GM18907 (cell line): ENCODE measurements around the gene SFMBT1.

Experiments used
- ATAC-seq: cut with Tn5 transposase; IDR thresholded peaks from one replicate; pipeline ENCODE4 v1.9.1; 2021; ENCODE audit warnings: mild to moderate bottlenecking, moderate library complexity; ENCODE audit not compliant: unreplicated experiment

SFMBT1 gene, protein sequence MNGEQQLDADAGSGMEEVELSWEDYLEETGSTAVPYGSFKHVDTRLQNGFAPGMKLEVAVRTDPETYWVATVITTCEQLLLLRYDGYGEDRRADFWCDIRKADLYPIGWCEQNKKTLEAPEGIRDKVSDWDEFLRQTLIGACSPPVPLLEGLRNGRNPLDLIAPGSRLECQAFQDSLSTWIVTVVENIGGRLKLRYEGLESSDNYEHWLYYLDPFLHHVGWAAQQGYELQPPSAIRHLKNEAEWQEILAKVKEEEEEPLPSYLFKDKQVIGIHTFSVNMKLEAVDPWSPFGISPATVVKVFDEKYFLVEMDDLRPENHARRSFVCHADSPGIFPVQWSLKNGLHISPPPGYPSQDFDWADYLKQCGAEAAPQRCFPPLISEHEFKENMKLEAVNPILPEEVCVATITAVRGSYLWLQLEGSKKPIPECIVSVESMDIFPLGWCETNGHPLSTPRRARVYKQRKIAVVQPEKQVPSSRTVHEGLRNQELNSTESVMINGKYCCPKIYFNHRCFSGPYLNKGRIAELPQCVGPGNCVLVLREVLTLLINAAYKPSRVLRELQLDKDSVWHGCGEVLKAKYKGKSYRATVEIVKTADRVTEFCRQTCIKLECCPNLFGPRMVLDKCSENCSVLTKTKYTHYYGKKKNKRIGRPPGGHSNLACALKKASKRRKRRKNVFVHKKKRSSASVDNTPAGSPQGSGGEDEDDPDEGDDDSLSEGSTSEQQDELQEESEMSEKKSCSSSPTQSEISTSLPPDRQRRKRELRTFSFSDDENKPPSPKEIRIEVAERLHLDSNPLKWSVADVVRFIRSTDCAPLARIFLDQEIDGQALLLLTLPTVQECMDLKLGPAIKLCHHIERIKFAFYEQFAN

DNA sequence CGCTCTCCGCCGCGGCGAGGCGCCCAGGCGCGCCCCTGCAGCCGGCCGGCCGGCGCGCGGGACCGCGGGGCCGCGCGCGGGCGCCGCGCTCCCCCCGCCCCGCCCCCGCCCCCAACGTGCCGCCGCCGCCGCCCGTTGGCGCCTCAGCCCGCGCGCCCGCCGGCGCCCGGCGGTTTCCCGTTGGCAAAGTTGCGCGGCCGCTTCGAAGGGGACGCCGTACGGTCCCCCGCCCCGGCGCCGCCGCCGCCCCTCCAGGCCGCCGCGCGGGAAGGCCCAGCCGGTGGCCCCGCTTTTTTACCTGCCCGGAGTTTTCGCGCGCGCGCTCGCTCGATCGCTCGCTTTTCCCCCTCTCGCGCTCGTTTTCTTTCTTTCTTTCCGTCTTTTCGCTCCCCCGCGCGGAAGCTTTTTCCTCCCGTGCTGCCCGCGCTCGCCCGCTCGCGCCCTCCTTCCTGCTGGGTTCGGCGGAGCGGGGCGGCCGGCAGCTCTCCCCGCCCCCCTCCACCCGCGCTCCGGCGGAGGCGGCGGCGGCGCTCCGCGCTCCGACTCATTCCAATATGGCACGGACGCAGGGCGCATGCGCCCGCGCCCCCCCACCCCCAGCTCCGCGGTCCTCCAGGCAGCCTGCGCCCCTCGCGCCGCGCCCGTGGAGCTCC is at the start of gene SFMBT1:
TSS of gene SFMBT1 (minus strand) at position 556 of the 653 bp plus-strand sequence. CDS start 76,945 bp downstream, outside the sequence.
- peak; percentile 44 for ATAC-seq

GRCh38 chr3:53092942-53093341 is 47.1 kb upstream of the SFMBT1 start:
- no peak for ATAC-seq

DNA sequence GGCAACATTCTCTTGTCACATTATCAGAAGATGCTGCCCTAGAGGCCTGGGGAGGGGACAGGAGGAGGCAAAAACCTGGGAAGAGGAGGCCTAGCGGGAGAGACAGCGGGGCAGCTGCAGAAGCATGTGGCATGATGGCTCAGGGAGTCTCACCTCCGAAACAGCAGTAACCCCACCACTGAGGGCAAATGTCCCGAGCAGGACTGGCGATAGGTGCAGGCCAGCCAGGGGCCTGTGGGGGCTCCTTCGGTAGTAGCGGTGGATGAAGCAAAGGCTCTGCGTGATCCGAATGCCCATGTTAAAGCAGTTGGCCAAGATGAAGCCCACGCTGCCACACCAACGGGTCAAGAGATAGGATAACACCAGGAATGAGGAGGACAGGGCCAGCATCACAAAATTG is 46.3 kb upstream of the SFMBT1 start:
- ATAC-seq = no peak

DNA sequence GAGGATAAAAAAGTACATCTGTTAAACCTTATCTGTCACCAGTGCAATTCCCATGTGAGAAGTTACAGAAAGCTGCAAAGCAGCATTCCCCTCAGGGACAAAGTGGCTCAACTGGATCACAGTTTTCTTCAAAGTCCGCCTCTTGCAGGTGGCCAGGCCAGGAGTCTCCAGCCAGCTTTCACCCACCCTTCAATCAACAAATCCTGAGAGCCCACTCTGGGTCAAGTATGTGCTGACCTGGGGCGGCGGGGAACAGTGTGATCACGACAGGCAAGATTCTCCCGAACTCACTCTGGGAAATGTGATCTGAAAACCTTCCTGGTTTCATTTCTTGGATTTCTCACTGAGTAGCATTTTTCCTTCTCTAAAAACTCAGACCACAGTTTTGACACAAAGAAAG is 45.1 kb upstream of the SFMBT1 start:
- ATAC-seq = no peak

DNA sequence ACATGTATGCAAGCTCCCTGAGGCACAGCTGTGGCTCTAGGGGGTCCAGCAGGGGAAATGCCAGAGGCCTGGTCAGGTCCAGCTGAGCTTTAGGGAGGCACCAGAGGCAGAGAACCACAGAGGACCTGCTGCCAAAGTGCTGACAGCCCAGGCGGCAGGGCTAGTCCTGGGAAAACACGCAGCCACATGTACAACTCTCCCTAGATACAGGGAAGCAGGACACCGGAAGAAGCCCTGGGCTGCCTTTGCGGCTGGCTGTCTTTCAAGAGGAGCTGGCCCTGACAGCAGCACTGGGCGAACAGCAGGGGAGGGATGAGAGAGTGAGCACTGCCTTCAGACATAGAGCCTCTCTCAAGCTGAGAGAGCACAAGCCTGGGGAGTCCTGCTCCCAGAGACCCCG is 43.6 kb upstream of the SFMBT1 start:
- no peak for ATAC-seq

DNA sequence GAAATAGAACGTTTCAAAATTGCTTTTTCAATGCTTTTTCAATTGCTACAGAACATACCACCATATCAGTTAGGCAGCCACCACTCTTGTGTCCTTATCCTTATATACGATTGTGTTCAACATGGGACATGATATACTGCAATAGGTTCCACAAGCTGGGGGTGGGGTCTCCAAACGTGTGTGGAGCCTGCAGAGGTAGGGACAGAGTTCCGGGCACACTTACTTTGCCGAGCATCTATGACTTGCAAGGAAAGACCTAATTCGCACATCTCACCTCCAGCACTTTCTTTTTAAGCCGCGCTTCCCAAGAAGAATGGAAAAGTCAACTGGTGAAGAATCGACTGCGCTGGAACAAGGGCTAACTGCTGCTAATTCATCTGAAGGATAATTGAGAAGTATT is 39.6 kb upstream of the SFMBT1 start:
- no peak for ATAC-seq

DNA sequence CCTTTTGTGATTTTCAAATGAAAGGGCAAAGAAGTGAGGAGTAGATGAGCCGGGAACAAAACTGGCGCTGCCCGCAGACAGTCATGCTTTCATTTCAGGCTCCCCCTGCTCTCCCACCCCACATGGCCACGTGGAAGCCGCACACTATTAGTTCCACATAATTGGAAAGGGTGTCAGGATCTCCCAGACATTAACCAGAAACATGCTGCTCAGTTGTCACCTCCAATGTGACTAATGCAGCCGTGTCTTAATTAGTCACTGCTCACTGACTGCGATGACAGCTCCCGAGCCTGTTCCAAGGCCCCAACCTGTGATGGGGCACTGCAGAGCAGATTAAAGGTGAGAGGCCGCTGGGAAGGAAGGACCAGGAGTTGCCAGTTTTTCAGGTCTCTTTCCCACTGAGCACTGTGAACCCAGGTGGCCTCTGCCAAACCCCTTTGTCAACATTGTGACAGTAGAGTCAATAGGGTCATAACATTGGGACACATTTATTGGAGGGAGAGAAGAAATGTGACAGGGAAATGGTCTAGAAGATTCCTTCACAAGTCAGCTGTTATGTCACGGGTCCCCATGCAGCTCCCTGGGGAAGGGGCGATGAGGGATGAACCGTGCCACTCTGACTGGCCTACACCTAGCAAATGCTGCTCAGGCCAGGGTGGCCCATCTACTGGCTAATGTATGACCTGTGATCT is 38.6 kb upstream of the SFMBT1 start:
- ATAC-seq = no peak

DNA sequence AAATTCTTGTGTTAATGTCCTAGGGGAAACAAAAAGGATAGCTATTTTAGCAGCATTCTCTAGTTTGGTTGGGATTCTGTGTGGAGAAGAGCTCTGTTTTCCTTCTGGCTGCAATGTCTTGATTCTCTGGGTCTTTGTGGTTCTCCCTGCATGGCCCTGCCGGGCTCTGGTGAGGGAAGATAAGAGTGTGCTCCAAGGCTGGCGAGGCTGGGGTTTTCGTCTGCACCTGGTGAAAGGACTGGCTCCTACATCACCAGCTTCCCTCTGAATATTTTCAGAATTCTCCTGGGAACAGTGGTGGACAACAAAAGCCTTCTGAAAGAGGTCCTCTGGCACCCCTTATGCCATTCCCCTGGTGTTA is 38.1 kb upstream of the SFMBT1 start:
- no peak for ATAC-seq

DNA sequence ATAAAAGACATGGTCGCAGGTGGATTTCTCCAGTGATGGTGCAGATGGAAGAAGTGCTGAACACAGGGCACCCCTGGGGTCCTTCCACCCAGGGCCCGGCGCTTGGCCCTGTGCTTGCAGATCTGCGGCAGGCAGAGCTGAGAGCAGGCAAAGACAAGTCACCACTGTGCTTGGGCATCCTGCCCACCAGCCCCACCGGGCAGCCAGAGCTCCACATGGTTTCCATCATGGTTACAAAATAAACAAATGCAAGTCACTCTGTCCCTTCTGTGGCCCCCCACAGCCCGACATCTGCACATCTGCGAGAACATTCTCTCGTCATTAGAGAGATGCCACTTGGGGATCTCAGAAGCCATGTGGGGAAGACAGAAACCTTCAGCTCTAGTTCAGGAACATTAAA is 37.6 kb upstream of the SFMBT1 start:
- no peak for ATAC-seq

DNA sequence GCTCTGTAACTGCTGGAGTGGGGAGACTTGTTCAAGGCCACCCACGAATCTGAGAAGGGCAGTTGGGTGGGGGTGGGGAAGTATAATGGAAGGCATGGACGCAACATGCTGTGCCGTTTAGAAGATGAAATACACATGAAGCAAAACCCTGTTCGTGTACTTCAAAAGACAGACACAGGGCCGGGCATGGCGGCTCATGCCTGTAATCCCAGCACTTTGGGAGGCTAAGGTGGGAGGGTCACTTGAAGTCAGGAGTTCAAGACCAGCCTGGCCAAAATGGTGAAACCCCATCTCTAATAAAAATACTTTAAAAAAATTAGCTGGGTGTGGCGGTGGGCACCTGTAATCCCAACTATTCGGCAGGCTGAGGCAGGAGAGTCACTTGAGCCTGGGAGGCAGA is 36.9 kb upstream of the SFMBT1 start:
- no peak for ATAC-seq

DNA sequence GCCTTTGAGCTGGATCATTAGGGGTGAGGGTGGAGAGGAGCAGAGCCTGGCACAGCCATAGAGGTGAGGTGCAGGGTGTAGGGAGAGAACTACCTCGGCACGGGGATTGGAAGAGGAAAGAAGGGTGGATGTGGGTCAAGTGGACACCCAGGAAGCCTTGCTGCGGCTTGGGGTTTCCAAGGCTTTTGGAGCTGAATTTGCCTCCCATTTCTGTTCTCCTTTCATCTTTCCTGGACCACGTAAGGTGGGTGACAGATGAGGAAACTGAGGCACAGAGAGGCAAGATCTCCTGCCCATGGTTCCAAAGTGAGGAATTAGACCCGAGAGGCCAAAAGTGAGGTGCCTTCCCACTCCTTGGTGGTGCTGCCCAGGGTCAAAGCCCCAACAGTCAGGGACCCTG is 35.4 kb upstream of the SFMBT1 start:
- ATAC-seq = no peak

DNA sequence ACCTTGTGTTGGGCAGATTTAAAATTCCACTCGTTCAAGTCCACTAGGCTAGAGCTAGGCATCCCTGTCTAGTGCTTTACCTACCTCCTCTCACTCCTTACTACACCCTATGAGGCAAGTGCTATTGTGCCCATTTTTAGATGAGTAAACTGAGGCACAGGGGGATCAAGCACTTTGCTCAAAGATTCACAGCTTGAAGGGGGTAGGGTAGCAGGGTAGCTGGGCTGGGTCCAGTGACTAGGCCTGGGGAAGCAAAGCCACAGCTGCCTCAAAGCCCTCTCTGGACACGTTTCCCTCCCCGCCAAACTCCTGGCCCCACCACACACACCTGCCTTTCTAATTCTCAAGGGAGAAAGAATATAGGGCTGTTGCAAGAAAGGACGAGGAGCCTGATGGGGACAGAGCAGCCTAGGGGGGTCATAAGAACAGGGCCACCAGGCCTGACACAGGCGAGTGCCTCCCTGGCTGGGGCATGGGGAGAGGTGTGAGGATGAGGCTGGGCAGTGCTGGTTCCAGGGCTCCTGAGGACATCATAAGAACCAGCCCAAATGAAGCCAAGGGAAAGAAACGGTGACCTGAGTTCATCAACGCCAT is 34.8 kb upstream of the SFMBT1 start:
- no peak for ATAC-seq

GRCh38 chr3:53079791-53080555 is 34.1 kb upstream of the SFMBT1 start:
- ATAC-seq = no peak

DNA sequence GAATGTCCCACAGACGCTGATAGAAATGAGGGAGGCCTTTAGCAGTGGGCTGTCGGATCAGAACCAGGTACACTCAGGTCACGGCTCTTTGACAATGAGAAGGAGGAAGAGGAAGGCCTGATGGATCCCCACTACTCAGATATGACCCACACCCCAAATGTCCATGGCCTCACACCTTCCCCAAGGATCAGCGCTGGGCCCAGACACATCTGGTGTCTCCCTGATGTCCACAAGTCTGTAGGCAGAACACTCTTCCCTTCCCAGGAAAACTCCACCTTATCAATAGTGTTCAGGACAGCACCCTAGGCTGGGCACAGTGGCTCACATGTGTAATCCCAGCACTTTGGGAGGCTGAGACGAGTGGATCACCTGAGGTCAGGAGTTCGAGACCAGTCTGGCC is 33.3 kb upstream of the SFMBT1 start:
- no peak for ATAC-seq

DNA sequence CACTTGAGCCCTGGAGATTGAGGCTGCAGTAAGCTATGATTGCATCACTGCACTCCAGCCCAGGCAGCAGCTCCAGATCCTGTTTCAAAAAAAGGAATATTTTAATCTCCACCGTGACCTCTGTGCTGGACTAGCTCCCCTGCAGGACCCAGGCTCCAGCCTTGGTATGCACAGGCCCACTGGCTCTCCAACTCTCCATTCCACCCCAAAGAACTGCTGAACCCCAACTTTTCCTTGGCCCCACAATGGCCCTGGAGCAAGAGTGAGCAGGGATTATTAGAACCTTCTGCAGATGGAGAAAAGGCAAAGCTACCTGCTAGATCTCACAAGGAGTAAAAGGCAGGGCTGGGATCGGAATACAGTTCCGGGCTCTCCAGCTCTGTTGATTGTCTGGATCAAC is 32.8 kb upstream of the SFMBT1 start:
- ATAC-seq = no peak

GRCh38 chr3:53077476-53078220 is 31.8 kb upstream of the SFMBT1 start:
- no peak for ATAC-seq

GRCh38 chr3:53075743-53076140 is 29.9 kb upstream of the SFMBT1 start:
- ATAC-seq = no peak

GRCh38 chr3:53074761-53075742 is 29.2 kb upstream of the SFMBT1 start:
- no peak for ATAC-seq
